ENCODE measurements around the gene APMAP.

The APMAP gene

DNA sequence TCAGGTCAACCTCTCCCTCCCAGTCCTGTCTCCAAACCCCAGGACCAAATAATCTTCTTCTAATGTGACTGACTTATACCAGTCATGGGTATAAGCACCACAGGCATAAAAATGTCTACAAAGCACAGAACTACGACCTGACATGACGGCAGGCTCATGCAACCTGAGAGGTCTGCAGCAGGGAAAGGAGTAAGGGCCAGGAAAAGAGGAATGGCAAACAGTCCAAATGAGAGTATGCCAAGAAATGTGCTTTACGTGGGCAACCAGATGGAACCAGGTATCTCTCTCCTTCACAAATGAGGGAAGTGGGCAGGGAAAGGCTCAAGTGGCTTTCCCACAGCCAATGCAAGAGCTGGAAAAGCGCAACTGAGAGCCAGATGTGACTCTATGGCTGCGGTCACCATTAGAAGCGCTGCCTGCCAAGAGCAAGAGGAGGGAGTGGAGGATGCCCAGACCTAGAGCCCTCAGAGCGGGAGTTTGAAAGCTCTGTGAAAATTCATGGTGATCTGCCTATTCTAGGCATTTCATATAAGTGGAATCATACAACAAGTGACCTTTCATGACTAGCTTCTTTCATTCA lies 6.0 kb downstream of the APMAP start:
- DNase-seq: peak; percentile 31 to 54

DNA sequence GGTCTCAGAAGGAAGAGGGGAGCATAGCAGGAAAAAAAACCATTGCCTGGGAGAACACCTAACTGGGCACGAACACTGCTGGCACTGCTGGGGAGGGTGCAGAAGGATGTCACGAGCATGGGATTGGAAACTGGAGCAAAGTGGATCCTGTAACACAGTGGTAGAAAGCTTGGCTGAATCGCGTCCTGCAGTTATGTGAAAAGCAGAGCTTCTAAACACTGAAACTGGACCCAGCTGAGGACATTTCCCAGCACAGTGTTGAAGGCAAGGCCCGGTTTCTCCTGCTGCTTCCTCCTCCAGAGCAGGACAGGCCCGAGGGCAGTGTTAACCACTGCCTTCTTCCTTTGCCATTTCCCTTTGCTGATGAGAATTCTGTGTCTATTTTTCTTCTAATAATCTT lies 6.7 kb downstream of the APMAP start:
- DNase-seq: no peak

DNA sequence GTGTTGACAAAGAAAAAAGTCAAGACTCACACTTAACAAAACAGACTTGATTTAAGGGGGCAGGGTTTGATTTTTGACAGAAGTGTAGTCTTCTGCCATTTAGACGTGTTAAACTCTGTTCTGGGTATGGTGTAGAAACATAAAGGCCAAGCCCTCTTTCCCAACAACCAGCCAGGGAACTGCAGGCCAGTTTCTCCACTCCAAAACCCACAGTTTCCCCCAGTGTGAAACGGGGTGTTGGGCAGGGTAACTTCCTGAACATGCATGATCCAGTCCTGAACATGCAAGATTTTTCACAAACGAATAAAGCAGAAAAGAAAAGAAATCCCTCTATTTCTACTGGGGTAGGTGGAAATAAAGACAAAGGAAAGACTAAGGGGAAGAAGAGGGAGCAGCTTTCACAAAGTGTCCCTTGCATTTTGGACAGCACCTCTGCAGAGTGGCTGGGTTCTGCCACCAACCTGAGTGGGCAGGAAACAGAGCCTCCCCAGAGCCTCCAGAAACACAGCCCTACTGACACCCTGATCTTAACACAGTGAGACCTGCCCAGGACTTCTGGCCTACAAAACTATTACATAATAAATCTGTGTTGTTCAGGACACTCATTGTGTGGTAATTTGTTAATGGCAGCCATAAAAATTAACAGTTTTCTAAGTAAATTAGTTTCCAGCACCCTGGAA lies 7.5 kb downstream of the APMAP start:
- no peak for DNase-seq

DNA sequence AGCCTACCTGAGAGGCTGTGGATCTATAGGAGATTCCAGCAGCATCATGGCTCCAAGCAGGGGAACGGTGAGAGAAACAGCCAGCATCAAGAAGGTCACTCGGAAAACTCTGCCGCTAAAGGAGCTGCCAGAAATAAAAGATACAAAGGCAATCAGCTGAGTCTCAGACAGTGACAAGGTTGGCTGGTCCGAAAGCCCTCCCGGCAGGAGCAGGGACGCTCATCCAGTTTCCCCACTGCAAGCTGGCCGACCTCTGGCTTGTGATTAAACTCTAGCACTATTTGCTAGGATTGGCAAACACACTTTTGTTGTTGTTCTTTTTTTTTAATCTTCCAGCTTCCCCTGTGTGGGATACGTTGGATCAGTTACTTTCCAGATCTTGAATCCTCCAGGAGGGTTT lies 8.7 kb downstream of the APMAP start:
- DNase-seq: no peak

DNA sequence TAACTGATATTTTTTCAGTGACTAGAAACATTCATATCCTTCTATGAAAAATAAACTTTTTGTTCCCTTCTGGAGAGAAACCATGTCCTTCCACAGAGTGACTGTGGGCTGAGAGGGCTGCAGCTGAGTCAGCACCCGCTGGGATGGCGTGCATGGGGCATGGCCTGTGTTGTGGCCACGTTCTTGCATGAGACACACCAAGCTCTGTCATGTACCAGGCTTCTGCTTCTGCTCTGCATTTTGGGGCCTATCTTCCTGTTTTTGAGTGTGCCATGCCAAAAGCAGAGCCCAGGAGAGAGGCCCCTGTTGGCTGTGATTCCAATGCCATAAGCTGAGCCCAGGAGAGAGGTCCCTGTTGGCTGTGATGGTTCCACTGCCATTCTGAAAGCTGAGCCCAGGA lies 10.8 kb downstream of the APMAP start:
- no peak for DNase-seq

DNA sequence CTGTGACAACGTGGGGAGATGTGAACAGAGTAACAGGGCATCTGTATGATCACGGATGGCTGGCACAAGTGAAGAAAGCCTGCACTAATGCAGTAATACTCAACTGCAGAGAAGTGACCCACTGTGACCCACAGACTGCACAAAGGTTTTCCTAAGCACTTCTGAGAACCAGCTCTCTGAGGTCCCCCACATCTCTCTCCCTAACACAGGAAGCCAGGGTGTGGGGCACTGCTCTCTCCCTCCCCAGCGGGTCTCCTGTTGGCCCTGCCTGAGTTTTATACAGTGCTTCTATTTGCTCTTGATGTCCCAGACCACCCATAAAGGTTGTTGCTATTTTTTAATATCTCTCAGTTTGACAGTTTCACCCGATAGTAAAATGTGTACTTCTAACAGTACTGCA lies 11.3 kb downstream of the APMAP start:
- DNase-seq: no peak

DNA sequence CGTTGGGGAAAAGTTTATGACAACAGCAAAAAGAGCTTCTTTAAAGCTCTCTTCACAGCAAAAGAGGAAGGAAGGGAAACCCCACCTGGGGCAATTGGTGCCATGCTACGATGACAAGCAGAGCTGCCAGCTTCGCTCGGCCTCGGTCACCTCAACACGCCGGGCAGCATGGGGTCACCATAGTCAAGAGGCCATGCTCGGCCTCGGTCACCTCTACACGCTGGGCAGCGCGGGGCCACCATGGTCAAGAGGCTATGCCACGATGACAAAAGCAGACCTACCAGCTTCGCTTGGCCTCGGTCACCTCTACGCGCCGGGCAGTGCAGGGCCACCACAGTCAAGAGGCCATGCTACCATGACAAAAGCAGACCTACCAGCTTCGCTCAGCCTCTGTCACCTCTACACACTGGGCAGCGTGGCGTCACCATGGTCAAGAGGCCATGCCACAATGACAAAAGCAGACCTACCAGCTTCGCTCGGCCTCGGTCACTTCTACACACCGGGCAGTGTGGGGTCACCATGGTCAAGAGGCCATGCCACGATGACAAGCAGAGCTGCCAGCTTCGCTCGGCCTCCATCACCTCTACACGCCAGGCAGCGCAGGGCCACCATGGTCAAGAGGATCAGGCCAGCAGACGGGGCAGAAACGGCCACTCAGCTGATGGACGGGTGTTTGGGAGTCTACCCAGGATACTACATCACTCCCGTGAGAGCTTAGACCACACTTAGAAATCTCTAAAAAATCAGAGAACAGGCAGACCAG lies 12.1 kb downstream of the APMAP start:
- DNase-seq: no peak

DNA sequence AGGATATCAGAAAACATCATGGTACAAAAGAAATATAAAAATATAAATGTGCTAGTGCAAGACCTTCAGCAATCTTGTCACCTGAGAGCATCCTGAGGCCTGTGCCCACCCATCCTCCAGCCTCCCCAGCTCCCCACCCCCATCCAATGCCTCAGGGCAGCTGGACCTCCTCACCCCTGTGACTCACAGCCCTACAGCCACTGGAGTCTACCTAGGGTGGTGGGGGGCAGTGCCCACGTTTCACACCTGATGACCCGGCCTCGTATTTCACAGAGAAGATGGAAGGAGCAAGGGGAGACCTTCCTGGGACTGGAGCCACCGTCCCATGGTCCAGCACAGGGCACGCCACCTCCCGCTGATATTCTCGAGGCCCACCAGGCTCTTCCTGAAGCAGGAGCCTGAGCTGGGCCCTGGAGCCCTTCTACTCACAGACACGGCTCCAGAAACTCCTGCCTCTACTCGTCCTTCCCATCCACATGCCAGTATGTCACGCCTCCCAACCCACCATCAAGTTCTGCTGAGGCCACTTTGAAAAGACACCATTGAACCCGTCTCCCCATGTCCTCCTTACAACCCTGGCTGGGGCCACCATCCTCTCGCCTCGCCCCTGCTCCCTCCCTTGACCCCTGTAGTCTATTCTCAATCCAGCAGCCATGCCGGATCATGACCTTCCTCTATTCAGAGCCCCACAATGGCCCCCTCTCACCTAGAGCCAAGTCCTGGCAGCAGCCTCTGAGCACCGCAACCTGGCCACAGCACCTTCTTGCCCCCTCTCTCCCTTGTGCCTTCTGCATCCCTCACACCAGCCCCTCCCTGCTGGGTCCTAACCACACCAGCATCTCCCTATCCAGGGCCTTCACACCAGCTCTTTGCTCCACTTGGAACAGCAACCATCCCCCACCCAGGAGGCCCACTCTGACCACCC lies 13.3 kb downstream of the APMAP start:
- DNase-seq: no peak

DNA sequence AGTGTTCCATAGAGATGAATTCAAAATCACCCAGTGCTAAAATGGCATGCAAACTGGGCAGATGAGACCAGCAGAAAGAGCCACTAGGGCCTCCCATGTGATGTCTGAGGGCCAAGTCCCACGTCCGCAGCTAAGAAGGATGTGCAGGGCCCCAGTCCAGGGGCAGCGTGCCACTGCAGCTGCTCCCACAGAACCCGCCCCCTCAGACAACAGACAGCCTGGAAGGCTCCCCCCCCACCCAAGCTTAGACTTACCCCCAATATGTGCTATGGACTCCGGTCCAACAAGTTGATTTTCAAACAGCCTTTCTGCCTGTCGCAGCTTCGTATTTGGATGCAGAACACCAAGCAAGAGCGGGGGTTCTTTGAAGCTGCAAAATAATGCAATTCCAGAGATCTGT lies 14.0 kb downstream of the APMAP start:
- DNase-seq: no peak

DNA sequence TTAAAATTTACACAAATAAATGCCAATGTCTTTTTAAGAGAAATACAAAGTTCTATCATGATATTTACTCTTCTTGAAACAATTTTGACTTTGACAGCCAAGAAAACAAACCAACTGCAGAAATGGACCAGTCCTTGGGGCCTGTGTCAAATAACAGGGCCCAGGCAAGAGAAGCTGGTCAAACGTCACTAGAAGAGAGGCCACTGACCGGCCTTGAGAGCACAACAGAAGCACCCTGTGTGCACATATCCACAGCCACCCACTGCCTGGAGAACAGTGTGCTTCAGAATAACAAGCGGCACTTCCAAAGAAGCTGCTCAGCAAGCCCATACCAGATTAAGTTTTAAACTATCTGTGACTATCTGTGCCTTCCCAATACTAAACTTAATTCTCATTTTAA lies 14.8 kb downstream of the APMAP start:
- DNase-seq: no peak

DNA sequence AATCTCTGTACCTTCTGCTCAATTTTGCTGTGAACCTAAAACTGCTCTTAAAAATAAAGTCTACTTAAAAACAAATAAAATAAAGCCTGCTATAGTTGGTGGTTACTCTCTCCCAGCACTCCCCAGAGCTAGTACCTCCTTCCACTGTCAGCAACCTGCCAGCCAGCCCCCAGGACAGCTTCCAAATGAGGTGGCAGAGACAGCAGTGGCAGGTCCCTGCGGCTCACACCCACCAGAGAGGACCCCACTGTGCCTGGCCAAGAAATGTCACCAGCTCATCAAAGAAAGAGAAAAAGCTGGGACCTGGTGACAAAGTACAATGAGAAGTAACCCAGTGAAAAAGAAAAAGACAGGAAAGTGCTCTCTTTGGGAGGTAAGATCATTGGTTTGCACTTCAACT lies 15.2 kb downstream of the APMAP start:
- DNase-seq: no peak

DNA sequence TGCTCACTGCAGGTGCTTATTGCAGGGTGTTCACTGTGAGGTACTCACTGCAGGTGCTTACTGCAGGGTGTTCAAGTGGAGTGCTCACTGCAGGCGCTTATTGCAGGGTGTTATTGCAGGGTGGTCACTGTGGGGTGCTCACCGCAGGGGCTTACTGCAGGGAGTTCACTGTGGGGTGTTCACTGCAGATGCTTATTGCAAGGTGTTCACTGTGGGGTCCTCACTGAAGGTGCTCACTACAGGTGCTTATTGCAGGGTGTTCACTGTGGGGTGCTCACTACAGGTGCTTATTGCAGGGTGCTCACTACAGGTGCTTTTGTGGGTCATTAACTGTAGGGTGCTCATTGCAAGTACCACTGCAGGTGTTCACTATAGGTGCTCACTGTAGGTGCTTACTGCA lies 20.2 kb downstream of the APMAP start:
- no peak for DNase-seq

DNA sequence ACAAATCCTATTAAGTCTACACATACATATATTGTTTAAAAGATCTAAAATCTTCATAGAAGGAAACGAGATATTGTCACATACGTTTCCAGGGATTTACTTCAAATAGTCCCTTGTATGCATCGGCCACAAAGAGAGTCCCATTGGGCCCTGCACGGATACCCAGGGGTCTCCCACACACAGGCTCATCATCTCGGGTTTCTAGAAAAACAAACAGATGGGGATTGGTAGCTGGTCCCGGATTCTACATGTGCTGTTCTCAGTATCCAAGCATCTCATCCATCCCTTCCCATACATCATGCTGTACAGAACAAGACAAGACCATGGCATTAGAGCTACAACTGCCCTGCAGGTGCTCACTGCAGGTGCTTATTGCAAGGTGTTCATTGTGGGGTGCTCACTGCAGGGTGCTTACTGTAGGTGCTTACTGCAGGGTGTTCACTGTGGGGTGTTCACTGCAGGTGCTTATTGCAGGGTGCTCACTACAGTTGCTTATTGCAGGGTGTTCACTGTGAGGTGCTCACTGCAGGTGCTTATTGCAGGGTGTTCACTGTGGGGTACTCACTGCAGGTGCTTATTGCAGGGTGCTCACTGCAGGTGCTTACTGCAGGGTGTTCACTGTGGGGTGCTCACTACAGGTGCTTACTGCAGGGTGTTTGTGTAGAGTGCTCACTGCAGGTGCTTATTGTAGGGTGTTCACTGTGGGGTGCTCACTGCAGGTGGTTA lies 21.0 kb downstream of the APMAP start:
- DNase-seq: no peak

DNA sequence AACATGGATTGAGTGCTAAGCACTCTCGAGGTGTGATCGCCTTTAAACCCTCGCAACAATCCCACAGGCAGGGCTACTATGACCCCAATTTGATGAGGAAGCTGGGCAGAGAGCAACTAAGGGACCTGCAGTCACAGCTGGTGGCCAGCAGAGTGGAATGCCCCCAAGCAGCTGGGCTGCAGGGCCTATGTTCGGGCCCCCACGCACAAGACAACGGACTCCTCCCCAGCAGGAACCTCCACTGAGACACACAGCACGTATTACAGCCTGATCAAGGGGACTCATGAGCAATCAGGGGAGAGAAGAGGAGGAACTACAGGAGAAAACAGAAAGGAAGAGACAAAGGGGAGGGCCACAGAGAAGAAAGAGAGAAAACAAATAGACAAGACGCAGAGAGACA lies 21.8 kb downstream of the APMAP start:
- DNase-seq: no peak

DNA sequence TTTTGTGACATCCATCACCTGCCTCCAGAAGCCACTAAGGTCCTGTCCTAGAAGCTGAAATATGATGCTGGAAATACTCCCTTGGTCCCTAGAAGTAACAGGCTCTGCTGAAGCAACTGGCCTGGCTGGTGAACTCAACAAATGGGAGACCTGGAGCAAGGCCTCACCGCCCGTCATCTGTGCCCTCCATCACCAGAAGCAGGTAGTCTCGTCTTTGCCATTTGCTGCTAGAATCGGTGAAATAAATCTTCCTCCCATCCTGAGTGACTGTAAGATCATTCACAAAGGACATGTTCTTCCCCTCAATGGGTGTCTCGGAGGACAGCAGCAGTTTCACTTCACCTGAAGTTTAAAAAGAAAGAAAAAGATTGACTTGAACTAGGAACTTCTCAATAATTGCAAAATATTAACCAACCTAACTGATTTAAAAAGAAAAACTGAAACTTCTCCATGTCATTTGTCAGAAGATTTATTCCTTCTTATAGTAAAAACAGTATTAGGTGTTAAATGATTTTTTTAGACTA lies 22.5 kb downstream of the APMAP start:
- DNase-seq: no peak

DNA sequence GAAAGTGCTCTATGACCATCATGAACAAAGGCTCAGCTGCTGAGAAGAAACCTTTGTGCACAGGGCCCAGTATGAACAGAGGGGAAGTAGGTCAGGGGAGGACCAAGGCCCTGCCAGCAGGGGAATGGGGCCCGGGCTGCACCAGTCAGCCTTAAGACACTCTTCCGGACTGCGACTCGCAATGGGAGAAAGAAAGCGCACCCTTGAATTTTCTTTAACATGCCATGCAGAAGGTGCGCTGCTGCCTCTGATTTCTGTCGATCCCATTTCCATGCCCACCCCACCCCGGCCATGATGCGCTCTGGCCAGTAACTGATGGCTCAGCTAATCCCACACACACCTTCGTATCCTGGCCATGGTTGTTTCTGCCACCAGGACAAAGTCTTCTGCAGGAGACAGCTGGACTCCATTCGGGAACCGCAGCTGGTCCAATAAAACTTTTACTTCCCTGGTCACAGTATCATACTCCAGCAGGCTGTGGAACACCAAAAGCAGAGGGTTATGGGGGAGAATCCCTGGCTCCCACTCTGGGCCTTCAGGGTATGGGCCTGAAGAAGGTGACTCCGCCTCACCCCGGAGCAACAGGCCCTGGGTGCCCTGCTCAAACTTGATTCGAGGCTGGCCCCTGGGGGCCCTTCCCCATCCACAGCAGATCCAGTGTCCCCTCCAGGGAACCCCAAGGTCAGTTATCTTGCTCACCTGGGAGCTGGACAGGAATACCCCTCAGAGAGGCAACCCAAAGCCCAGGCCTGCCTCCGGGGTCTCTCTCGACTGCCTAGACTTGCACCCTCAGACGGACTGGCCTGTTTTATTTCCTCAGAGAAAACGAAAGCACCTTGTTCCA lies 23.1 kb downstream of the APMAP start:
- no peak for DNase-seq

DNA sequence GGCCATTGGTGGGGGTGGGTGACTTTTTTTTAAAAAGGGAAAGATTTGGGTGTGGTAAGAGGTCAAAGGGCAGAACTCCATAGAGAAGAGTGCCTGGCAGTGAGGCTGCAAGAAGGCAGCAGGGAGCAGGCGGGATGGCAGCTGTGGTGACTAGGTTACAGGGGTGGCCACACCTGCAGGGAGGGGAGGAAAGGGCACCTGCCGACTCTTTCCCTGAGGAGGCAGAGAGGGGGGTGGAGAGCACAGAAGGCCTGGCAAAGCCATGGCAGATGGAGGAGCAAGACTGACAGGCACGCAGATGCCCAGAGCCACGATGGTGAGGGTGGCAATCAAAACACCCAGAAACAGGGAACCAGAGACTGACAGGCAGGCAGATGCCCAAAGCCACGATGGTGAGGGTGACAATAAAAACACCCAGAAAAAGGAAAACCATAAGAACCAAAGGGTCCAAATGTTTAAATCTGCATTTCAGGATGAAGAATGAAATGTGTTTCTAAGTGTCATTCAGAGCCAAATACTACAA lies 24.2 kb downstream of the APMAP start:
- no peak for DNase-seq

DNA sequence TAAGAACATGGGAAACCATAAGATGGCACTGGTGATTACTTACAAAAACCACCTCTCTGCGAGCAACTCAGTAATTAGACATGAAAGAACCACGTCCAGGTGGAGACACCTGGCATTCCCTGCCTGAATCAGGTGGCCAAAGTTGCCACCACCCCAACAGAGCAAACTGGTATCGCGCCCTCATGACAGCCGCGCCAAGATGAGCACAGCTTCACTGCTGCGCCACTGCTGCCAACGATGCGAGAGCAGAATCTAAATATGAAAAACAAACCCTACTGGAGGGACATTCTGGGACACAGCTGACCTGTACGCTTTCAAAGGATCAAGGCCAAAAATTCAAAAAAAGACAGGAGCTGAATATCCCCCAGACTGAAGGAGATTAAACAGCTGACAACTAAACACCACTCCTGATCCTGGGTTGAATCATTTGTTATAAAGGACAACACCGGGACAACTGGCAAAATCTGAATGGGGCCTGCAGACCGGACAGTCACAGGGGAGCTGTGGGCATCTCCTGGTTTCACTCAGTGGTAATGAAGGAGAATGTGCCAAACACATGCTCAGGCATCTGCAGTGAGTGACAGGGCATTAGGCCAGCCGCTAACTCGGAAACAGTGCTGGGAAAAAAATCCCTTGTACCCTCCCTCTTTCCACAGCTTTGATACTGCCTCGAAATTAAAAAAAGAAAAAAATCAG lies 26.1 kb downstream of the APMAP start:
- DNase-seq: peak in 1 of 2 experiments; percentile 0

DNA sequence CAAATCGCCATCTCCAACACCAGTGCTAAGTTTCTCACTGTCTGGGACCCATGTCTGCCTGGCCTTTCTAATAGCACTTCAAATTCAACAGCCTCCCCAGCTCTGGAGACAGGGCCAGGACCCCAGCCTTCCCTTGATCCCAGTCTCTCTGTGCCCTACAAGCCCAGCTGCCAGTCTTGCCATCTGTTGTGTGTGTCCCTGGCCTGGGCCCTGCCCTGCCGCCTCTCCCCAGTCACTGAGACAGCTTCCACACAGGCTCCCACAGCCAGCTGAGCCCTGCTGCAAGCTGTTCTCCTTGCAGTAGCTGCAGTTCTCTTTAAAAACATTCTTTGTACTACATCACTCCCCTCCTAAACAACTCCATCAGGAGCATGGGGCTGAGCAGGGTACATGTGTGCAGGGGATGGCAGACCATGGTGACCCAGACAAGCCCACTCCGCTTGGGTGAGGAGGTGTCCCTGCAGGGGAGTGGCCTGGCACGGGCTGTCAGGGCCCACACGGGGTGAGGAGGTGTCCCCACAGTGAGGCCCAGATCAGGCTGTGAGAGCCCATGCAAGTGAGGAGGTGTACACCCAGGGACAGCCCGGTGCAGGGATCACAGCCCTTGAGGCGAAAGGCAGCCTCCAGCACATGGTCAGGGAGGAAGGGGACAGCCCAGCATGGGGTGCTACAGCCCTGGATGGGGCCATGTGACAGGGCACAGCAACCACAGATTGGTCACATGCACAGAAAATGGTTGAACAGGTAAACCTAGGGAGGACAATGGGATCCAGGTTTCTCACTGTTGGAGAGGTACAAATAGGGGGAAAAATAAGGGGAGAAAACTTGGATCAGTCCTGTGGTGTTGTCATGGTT lies 27.3 kb downstream of the APMAP start:
- no peak for DNase-seq

DNA sequence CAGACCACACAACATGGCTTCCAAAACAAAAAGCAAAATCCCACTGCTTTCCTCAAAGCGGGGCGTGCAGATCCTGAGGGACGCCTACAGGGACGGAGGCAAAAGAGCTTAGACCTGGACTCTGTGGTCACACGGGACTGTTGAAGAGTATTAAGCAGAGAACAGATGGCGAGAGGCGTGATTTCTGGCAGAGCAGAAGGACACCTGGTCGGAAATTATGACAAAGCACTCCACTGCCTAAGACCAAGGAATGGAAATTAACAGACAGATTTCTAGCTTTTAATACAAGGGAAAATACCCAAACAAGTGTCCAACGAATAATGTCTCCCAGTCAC lies 28.1 kb downstream of the APMAP start:
- DNase-seq: no peak
